OCI-LY1 (cell line): ENCODE data around the gene PDE11A.

Experiments used
- H2AFZ ChIP-seq: fragments of 200-600 bp; sonication (generic), shearing (Covaris generic); 2 replicates; pipeline ENCODE4 v1.6.0; 2014; ENCODE audit warnings: antibody characterized with exemption, mild to moderate bottlenecking, low read length
- H3F3A ChIP-seq: fragments of 200-600 bp; sonication (generic), shearing (Covaris generic); 2 replicates; pipeline ENCODE4 v1.6.0; 2014; ENCODE audit warnings: mild to moderate bottlenecking, antibody characterized with exemption, low read length, moderate library complexity; ENCODE audit not compliant: insufficient read depth
- H3K27ac ChIP-seq: fragments of 200-600 bp; sonication (generic); 2 replicates; pipeline ENCODE4 v1.5.1; 2014; ENCODE audit warnings: low read length, mixed run types, mild to moderate bottlenecking, low read depth; ENCODE audit not compliant: poor library complexity, severe bottlenecking
- H3K27me3 ChIP-seq: fragments of 200-600 bp; sonication (generic); 2 replicates; pipeline ENCODE4 v1.6.0; 2014; ENCODE audit warnings: antibody characterized with exemption, mild to moderate bottlenecking, low read length, moderate library complexity; ENCODE audit not compliant: insufficient read depth
- H3K36me3 ChIP-seq: fragments of 200-600 bp; sonication (generic); 2 replicates; pipeline ENCODE4 v1.6.1; 2014; ENCODE audit warnings: mild to moderate bottlenecking, antibody characterized with exemption, low read length, moderate library complexity, mixed read lengths; ENCODE audit not compliant: insufficient read depth
- H3K4me1 ChIP-seq: fragments of 200-600 bp; sonication (generic); 2 replicates; pipeline ENCODE4 v1.5.1; 2014; ENCODE audit warnings: mild to moderate bottlenecking, low read length, moderate library complexity; ENCODE audit not compliant: insufficient read depth, severe bottlenecking
- H3K4me2 ChIP-seq: fragments of 200-600 bp; sonication (generic), shearing (Covaris generic); 2 replicates; pipeline ENCODE4 v1.6.1; 2014; ENCODE audit warnings: low read length
- H3K4me3 ChIP-seq: fragments of 200-600 bp; sonication (generic); 2 replicates; pipeline ENCODE4 v1.5.1; 2014; ENCODE audit warnings: low read length, low read depth, mild to moderate bottlenecking, mixed read lengths; ENCODE audit not compliant: poor library complexity, severe bottlenecking
- H3K79me2 ChIP-seq: fragments of 200-600 bp; shearing (Covaris generic); 2 replicates; pipeline ENCODE4 v1.6.1; 2016; ENCODE audit warnings: mixed run types, low read length, mixed read lengths; ENCODE audit not compliant: insufficient read depth
- H3K9ac ChIP-seq: fragments of 200-600 bp; sonication (generic), shearing (Covaris generic); 2 replicates; pipeline ENCODE4 v1.6.1; 2014; ENCODE audit warnings: mild to moderate bottlenecking, low read length, mixed read lengths
- H3K9me2 ChIP-seq: fragments of 200-600 bp; sonication (generic), shearing (Covaris generic); 2 replicates; pipeline ENCODE4 v1.6.1; 2014; ENCODE audit warnings: low read depth, mild to moderate bottlenecking, low read length, mixed read lengths
- H3K9me3 ChIP-seq: fragments of 200-600 bp; shearing (Covaris generic); 2 replicates; pipeline ENCODE4 v1.6.1; 2014; ENCODE audit warnings: low read length, mixed read lengths
- H4K20me1 ChIP-seq: fragments of 200-600 bp; sonication (generic), shearing (Covaris generic); 2 replicates; pipeline ENCODE4 v1.6.0; 2016; ENCODE audit warnings: mild to moderate bottlenecking, low read length; ENCODE audit not compliant: insufficient read depth
- CTCF ChIP-seq: fragments of 200-600 bp; sonication (generic), shearing (Covaris generic); IDR thresholded peaks from 2 replicates; pipeline ENCODE4 v1.5.1; 2017; ENCODE audit warnings: mild to moderate bottlenecking, antibody characterized with exemption, low read length, moderate library complexity, mixed read lengths
- EZH2 ChIP-seq: fragments of 200-600 bp; sonication (generic), shearing (Covaris generic); IDR thresholded peaks from 2 replicates; pipeline ENCODE4 v1.8.0; 2017; ENCODE audit warnings: borderline replicate concordance, mixed run types, mild to moderate bottlenecking, antibody characterized with exemption, low read length, moderate library complexity, mixed read lengths

Gene PDE11A

GRCh38 chr2:177857538-177857937, 215.0 kb downstream of the PDE11A start:
- TF ChIP-seq CTCF (no peak), EZH2 (no peak)
- Histone ChIP-seq H3K4me1 (no peaks in the 10 kb centered on the region), H3F3A (no peaks in the 10 kb centered on the region), H3K9ac (no peak overlapping the region), H3K36me3 (no peaks in the 10 kb centered on the region), H3K9me3 (no peaks in the 10 kb centered on the region), H3K27ac (no peak overlapping the region), H3K27me3 (no peaks in the 10 kb centered on the region), H4K20me1 (no peaks in the 10 kb centered on the region), H3K4me2 (no peak overlapping the region), H3K4me3 (no peak overlapping the region), H3K79me2 (no peaks in the 10 kb centered on the region), H3K9me2 (no peaks in the 10 kb centered on the region), H2AFZ (no peak overlapping the region)

- H3K4me2 ChIP-seq, result no peak overlapping the region
- H3K9me3 ChIP-seq, result no peaks in the 10 kb centered on the region
- no peak overlapping the region for H3K4me3 ChIP-seq
- no peaks in the 10 kb centered on the region for H3K36me3 ChIP-seq
- H3K9ac ChIP-seq, result no peak overlapping the region
- no peak overlapping the region for H2AFZ ChIP-seq
- no peaks in the 10 kb centered on the region for H3K9me2 ChIP-seq
- no peak overlapping the region for H3K27ac ChIP-seq
- no peaks in the 10 kb centered on the region for H3K27me3 ChIP-seq
- TF ChIP-seq CTCF (no peak), EZH2 (no peak)
- no peaks in the 10 kb centered on the region for H3K4me1 ChIP-seq
- H3K79me2 ChIP-seq, result no peaks in the 10 kb centered on the region
- H3F3A ChIP-seq, result no peaks in the 10 kb centered on the region
- no peaks in the 10 kb centered on the region for H4K20me1 ChIP-seq
Observed at GRCh38 chr2:177852389-177852788, 220.2 kb downstream of the PDE11A start.

- no peaks in the 10 kb centered on the region for H3F3A ChIP-seq
- no peak overlapping the region for H3K27ac ChIP-seq
- H2AFZ ChIP-seq, result no peak overlapping the region
- no peaks in the 10 kb centered on the region for H3K79me2 ChIP-seq
- 0 out of 2 replicates have a peak, but pooled peaks cover 2% of the 10 kb centered on the region for H3K9me3 ChIP-seq
- H3K4me2 ChIP-seq, result no peak overlapping the region
- H4K20me1 ChIP-seq, result no peaks in the 10 kb centered on the region
- H3K4me1 ChIP-seq, result no peaks in the 10 kb centered on the region
- H3K9ac ChIP-seq, result no peak overlapping the region
- H3K4me3 ChIP-seq, result no peak overlapping the region
- H3K36me3 ChIP-seq, result no peaks in the 10 kb centered on the region
- H3K9me2 ChIP-seq, result no peaks in the 10 kb centered on the region
- H3K27me3 ChIP-seq, result no peaks in the 10 kb centered on the region
- no peak for TF ChIP-seq EZH2
- no peak for TF ChIP-seq CTCF
Observed at GRCh38 chr2:177843188-177843587, 229.4 kb downstream of the PDE11A start.
